ENCODE data around the gene MAN1A2.
"Not testable (repeated sequence)": the region's sequence is repeated elsewhere in the genome, so short reads cannot be mapped to it uniquely, and the experiment has no call there.

The MAN1A2 gene

GRCh38 chr1:117367046-117368025, at the start of gene MAN1A2:
MAN1A2 (plus strand) TSS chr1:117367449; CDS start chr1:117368184, 735 bp downstream.
- DNase-seq (ENCODE audit: low read depth): peak; percentile 66

DNA sequence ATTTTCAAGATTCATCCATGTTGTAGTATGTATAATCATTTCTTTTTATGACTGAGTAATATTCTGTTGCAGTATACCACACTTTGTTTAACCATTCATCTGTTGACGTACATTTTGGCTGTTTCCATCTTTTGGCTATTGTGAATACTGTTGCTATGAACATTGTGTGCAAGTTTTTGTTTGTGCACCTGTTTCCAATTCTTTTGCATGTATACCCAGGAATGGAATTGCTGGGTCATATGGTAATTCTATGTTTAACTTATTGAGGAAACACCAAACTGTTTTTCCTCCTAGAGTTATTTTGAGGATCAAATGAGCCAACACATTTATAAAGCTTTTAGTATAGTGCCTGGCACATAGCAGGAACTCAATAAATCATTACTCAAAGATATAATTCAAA, 49.2 kb upstream of the MAN1A2 start:
- DNase-seq (ENCODE audit: low read depth): no peak

DNA sequence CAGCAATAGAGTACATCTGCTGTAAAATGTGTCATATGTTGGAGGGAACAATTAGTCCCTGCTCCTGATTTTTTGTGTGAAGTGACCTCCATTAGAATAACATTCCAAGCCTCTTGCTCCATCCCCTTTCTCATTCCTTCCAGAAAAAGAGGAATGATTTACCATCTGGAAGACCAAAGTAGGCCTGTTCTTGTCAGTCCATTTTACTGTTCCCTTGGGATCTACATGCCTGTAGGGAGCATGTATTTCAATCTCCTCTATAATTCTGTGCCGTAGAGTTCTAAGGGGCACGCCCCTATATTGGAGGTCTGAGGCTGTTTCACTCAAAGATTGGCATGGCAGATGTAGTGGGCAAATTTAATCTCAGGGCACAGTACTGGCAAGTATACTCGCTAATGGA, 48.8 kb upstream of the MAN1A2 start:
- no peak for DNase-seq (ENCODE audit: low read depth)

DNA sequence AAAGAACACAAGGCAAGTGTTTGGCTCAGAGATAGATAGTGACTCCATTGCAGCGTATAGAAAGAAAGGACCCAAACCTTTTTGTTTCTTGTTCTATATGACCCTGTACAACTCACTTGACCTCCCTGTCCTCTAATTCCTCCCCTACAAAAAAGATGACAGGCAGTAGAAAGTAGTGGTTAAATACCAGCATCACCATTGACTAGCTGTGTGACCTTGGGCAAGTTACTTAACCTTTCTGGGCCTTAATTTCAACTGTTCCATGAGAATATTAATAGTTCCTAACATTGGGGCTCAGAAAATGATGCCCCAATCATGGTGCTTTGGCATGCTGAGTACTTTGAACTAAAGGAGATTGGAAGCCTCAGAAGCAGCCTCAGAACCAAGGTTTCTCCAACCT, 46.7 kb upstream of the MAN1A2 start:
- DNase-seq (ENCODE audit: low read depth): no peak

- DNase-seq (ENCODE audit: low read depth): no peak
These were observed 45.3 kb upstream of the MAN1A2 start for GRCh38 chr1:117321680-117322609.

DNA sequence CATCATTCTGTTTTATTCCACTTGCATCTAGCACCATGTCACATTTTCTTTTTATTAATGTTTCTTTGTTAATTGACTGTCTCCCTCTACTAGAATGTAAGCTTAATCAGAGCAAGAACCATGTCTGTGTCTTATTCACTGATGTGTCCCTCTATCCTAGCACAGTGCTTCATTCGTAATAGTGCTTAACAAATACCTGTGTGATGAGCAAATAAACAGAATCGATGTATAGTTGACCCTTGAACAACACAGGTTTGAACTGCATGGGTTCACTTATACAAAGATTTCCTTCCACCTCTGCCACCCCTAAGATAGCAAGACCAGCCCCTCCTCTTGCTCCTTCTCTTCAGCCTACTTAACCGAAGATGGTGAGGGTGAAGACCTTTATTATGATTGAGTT, 42.9 kb upstream of the MAN1A2 start:
- DNase-seq (ENCODE audit: low read depth): no peak

DNA sequence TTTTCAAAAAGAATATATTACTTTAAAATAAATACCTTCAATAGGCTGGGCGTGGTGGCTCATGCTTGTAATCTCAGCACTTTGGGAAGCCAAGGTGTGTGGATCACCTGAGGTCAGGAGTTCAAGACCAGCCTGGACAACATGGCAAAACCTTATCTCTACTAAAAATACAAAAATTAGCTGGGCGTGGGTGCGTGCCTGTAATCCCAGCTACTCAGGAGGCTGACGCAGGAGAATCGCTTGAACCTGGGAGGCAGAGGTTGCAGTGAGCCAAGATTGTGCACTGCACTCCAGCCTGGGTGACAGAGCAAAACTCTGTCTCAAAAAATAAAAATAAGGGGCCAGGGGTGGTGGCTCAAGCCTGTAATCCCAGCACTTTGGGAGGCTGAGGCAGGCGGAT, 41.2 kb upstream of the MAN1A2 start:
- DNase-seq (ENCODE audit: low read depth): not testable (repeated sequence)

DNA sequence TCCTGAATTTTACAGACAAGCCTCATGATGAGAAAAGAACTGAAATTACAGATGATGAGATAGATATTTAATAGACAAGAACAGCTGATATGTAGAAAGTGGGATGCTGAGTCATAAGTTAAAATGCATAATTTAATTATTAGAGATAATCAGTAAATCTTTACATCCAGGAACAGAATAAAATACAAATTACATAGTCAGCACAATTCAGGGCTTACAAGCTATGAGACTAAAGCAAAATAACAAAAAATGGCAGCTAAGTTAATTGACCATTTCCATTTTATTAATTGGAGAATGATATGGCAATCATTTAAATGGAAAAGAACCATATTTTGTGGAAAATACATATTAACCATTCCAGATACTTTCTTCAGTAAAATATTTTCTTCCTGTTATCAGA, 40.2 kb upstream of the MAN1A2 start:
- DNase-seq (ENCODE audit: low read depth): no peak

DNA sequence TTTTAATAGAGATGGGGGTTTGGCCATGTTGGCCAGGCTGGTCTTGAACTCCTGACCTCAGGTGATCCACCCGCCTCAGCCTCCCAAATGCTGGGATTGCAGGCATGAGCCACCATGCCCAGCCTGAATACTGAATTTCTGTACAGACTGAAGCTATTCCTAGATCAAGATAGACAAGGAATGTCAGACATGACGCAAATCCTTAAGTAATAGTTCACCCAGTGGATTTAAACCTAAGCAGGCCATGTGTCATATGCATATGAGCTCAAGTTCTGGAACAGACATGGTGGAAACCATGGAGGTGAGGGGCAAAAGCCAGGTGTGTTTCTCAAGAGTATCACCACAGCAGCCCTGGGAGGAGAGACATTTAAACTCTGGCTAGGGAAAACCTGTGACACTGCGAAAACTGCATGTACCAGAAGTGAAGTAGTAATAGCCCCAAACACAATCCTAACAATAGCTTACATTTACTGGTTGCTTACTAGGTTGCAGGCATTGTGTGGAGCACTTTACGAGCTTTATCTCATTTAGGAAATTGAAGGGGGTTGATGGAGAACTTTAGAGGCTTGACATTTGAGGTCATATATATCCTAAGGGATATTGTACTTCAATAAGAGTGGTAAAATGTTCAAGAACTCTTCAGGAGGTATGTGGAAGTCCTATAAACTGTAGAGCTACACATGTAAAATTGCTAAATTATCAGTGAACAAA, 31.7 kb upstream of the MAN1A2 start:
- no peak for DNase-seq (ENCODE audit: low read depth)

GRCh38 chr1:117336088-117336817, 31.0 kb upstream of the MAN1A2 start:
- DNase-seq (ENCODE audit: low read depth): no peak

GRCh38 chr1:117339866-117340700, 27.2 kb upstream of the MAN1A2 start:
- DNase-seq (ENCODE audit: low read depth): no peak

DNA sequence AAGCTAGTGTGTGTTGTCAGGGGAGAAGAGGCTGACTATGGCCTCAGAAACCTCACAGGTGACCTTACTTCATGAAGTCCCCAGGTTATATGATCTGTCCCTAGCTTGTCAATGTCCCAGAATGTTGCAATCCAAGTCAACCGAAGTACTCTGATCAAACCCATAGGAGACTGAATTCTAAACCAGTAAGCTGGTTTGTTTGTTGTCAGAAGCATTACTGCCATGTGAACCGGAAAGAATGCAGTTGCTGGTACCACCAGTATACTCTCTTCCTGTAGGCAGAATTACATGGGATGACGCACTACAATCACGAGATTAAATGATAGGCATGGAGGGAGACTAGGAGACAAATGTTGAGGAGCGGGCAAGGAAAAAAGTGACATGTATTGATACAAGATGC, 26.1 kb upstream of the MAN1A2 start:
- DNase-seq (ENCODE audit: low read depth): no peak

DNA sequence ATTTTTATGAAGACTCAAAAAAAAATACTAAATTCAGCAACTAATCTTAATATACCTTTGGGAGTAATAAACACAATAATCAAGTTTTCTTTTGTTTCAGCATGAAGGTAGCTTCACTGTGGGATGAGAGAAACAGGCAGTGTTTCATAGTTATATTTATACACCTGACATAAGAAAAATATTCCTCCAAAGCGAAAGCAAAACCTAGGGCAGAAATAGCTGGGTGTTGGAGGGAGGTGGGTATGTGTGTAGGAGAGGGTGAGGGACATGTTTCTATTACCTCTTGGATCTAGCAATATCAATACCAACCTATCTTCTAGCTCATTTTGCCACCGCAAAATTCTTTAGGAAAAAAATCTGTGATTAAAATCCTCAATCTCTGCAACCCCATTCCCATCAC, 24.9 kb upstream of the MAN1A2 start:
- DNase-seq (ENCODE audit: low read depth): no peak

GRCh38 chr1:117346206-117346928, 20.9 kb upstream of the MAN1A2 start:
- DNase-seq (ENCODE audit: low read depth): no peak

DNA sequence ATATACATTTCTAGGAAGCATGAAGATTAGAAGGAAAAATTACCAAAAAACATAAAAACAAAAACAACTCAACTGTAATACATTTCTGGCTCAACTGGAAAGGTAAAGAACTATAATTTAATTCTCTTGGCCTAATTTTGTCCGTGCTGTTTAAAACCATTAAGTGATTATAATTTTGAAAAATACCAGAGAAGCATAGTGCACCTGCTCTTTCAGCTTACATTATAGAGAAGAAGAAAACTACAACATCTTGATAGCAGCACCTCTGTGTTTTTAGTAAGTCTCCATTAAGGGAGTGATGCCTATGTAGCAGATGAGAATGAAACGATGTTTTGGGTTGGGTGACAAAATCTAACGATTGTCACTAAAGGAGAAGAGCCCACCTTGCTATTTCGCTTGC, 19.3 kb upstream of the MAN1A2 start:
- no peak for DNase-seq (ENCODE audit: low read depth)

DNA sequence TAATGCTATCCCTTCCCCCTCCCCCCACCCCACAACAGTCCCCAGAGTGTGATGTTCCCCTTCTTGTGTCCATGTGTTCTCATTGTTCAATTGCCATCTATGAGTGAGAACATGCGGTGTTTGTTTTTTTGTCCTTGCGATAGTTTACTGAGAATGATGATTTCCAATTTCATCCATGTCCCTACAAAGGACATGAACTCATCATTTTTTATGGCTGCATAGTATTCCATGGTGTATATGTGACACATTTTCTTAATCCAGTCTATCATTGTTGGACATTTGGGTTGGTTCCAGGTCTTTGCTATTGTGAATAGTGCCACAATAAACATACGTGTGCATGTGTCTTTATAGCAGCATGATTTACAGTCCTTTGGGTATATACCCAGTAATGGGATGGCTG, 14.6 kb upstream of the MAN1A2 start:
- DNase-seq (ENCODE audit: low read depth): not testable (repeated sequence)

- DNase-seq (ENCODE audit: low read depth): not testable (repeated sequence)
These were observed 9.2 kb upstream of the MAN1A2 start for GRCh38 chr1:117357833-117358603.

DNA sequence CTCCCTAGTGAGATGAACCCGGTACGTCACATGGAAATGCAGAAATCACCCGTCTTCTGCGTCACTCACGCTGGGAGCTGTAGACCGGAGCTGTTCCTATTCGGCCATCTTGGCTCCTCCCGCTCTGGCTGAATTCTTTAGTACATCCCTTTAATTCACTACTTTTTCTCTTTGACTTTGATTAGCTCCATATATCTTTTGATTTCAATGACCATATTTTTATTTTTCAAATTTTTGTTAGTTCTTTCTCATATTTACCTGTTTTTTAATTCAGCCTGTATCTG, 8.7 kb upstream of the MAN1A2 start:
- not testable (repeated sequence) for DNase-seq (ENCODE audit: low read depth)
